ENCODE measurements around the gene SNPH.
"Not testable (repeated sequence)": the region's sequence is repeated elsewhere in the genome, so short reads cannot be mapped to it uniquely, and the experiment has no call there.

SNPH gene

GRCh38 chr20:1343446-1344124 is 77.5 kb downstream of the SNPH start:
- not testable (repeated sequence) for DNase-seq

- no peak for DNase-seq
Observed at GRCh38 chr20:1345030-1345755, 79.1 kb downstream of the SNPH start.

GRCh38 chr20:1345756-1346093 is 79.6 kb downstream of the SNPH start:
- DNase-seq: no peak

- no peak for DNase-seq
Observed at GRCh38 chr20:1346315-1346969, 80.3 kb downstream of the SNPH start.

GRCh38 chr20:1353956-1354355 is 87.9 kb downstream of the SNPH start:
- no peak for DNase-seq

GRCh38 chr20:1357921-1358671 is 92.0 kb downstream of the SNPH start:
- DNase-seq: no peak
